HAP-1 (cell line): Measurements from ENCODE around the gene ASRGL1.

Experiments
- DNase-seq, 2 experiments: peaks; one replicate each; pipeline ENCODE4 v3.0.0-alpha.2; 2016 to 2020; ENCODE audit warnings: low spot score in 2 of 2
- H3K27me3 ChIP-seq: fragments of 250-450 bp; sonication (Bioruptor Pico); 2 replicates; pipeline ENCODE4 v1.5.1; 2020; ENCODE audit warnings: low read depth, mild to moderate bottlenecking, moderate library complexity
- H3K36me3 ChIP-seq: fragments of 250-450 bp; sonication (Bioruptor Pico); replicated peaks from 2 replicates; pipeline ENCODE4 v1.5.1; 2020; ENCODE audit warnings: mild to moderate bottlenecking
- H3K4me1 ChIP-seq: fragments of 250-450 bp; sonication (Bioruptor Pico); 2 replicates; pipeline ENCODE4 v1.5.1; 2020; ENCODE audit warnings: mild to moderate bottlenecking
- H3K4me3 ChIP-seq: fragments of 250-450 bp; sonication (Bioruptor Pico); 2 replicates; pipeline ENCODE4 v1.5.1; 2020; ENCODE audit warnings: mild to moderate bottlenecking, moderate library complexity
- H3K9me3 ChIP-seq: fragments of 250-450 bp; sonication (Bioruptor Pico); 2 replicates; pipeline ENCODE4 v1.5.1; 2020; ENCODE audit warnings: mild to moderate bottlenecking, moderate library complexity
- in situ Hi-C: fragments of 300-500 bp; cut with MboI; formaldehyde crosslinking; loops from 3 replicates; pipeline ENCODE4 v1.14.3; 2020; ENCODE audit warnings: low sequenced_read_pairs, inconsistent platforms, mixed read lengths

ASRGL1 gene

DNA sequence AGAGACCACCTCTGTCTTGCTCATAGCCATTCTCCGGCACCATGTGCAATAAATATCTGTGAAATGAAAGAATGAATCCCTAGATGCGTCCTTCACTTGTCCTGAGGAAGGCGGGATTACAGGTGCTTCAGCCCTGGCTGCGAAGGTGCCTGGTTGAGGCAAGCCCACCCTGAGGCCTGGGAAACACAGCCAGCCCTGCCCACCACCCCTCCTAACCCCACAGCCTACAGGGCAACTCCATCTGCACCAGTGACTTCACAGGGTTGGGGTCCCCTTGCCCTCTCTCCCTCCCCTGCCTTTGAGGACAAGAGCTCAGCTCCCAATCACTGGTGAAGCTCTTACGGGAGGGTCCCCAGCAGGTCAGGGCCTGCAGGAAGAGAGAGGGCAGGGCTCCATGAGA lies 64.1 kb downstream of the ASRGL1 start:
- H3K36me3 ChIP-seq = no peaks in the 10 kb centered on the region
- in situ Hi-C loops = no loop called here
- no peaks in the 10 kb centered on the region for H3K4me1 ChIP-seq
- DNase-seq = no peak
- H3K27me3 ChIP-seq = no peaks in the 10 kb centered on the region
- H3K4me3 ChIP-seq = no peak overlapping the region
- H3K9me3 ChIP-seq = no peaks in the 10 kb centered on the region

DNA sequence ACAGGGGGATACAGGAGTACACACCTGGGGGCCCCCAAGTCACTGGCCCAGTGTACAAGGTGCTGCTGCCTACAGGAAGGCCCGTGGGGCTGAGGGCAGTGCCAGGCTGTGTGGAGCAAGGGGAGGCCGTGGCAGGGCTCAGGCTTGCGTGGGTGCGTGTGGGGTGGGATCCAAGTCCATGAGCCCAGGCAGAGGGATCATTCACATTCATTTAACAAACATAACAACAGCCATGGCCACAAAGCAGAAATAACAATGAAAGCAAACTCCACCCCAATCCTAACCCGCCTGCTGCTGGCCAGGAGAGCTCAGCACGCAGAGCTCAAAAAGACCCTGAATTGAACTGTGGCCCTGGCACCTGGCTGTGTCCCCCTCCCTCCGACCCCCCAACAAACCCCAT lies 64.6 kb downstream of the ASRGL1 start:
- DNase-seq = no peak
- no peaks in the 10 kb centered on the region for H3K4me1 ChIP-seq
- H3K4me3 ChIP-seq = no peak overlapping the region
- H3K9me3 ChIP-seq = no peaks in the 10 kb centered on the region
- in situ Hi-C loops = no loop called here
- H3K27me3 ChIP-seq = no peaks in the 10 kb centered on the region
- H3K36me3 ChIP-seq = no peaks in the 10 kb centered on the region

DNA sequence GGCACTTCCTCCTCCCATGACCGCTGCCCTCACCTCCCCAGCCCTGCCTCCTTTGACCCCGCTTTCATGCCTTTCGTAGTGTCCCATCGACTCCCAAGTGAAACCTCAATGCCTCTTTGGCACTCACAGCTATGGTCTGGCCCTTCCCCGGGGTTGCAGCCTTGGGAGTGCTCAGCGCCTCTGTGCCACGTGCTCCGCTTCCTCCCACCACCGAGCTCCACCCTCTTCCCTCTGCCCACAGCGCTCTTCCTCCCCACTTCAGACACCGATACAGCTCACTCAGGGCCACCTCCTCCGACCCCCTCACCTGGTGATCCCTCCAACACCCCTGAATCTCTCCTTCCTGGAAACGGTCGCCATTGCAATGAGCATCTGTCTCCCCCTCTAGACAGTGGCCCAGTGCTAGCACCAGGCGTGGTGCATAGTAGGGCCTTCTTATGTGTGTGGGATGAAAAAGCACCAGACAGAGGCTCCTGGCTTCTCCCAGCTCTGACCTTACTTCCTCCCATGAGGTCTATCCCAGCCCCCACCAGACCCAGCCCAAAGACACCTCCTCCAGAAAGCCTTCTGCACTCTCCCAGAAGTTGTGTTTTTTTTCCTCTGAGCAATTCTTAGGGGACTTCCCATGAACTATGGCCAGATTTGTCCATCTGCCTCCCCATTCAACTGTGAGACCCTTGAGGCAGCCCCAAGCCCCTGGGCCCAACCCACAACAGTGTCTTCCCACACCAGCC lies 65.1 kb downstream of the ASRGL1 start:
- Histone ChIP-seq H3K27me3 (no peaks in the 10 kb centered on the region), H3K4me1 (no peaks in the 10 kb centered on the region), H3K9me3 (no peaks in the 10 kb centered on the region), H3K36me3 (no peaks in the 10 kb centered on the region), H3K4me3 (no peak overlapping the region)
- no peak for DNase-seq
- in situ Hi-C loops = no loop called here

DNA sequence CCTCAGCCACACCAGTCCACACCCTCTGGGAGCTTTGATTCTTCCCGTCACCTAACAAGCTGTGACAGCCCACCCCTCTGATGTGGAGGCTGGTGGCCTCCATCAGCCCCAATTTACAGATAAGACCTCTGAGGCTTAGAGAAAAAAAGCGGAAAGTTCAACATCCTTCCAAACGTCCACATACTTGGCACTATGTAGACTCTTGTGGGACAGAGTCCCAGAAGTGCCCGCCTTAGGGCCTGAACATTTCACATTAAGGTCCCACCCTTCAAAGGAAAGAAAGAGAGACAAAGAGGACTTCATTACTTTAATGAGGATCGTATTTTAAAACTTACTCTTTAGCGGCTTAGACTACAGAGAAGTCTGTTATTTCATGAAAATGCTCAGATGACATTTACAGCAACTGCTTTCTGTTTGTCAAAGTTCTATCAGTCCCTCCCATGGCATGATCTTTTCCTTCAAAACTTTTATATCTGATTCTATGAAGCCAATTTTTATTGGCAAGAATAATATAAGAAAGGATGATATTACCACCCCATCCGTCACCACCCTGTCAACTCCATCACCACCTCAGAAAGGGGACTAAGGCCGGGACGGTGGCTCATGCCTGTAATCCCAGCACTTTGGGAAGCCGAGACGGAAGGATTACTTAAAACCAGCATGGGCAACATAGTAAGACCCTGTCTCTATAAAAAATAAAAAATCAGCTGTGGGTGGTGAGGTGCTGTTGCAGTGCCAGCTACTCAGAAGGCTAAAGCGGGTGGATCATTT lies 65.9 kb downstream of the ASRGL1 start:
- in situ Hi-C loops = no loop called here
- Histone ChIP-seq H3K4me3 (no peak overlapping the region), H3K27me3 (no peaks in the 10 kb centered on the region), H3K36me3 (no peaks in the 10 kb centered on the region), H3K4me1 (no peaks in the 10 kb centered on the region), H3K9me3 (no peaks in the 10 kb centered on the region)
- DNase-seq = no peak

DNA sequence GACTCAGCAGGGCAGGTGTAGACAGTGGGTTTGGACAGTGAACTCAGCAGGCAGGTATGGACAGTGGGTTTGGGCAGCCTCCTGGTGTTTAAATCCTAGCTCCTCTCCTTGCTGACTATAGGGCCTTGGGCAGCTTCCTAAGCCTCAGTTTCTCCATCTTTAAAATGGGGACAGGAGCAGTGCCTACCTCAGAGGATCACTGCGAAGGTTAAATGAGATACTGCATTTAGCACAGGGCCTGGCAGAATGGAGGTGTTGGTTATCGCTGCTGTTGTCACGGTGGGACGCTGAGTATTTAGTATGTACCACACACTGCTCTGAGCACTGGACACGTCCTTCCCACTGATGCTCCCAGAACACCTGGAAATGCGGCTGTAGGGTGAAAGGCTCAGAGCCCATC lies 67.2 kb downstream of the ASRGL1 start:
- in situ Hi-C loops = no loop called here
- H3K9me3 ChIP-seq = no peaks in the 10 kb centered on the region

DNA sequence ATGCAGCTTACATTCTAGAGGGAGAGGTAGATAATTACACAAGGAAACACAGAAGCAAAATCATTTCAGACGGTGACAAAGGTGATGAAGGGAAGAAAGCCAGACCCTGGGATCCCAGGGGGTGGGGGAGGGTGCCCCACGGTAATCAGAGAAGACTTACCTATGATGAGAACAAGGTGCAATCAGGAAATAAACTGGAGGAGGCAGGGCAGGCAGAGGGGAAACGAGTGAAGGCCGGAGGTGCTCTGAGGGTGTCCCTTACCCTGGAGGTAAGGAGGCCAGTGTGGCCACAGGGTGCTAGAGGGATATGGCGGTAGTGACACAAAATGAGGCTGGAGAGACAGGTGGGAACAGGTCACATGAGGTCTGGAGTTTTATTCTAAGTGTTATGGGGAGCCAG lies 67.7 kb downstream of the ASRGL1 start:
- no peaks in the 10 kb centered on the region for H3K27me3 ChIP-seq
- no peaks in the 10 kb centered on the region for H3K36me3 ChIP-seq
- DNase-seq = no peak
- no peaks in the 10 kb centered on the region for H3K4me1 ChIP-seq
- in situ Hi-C loops = no loop called here
- no peaks in the 10 kb centered on the region for H3K9me3 ChIP-seq
- H3K4me3 ChIP-seq = no peak overlapping the region

More for the DNA sequence above, 67.2 kb downstream of the ASRGL1 start:
- no peak for DNase-seq
- H3K27me3 ChIP-seq = no peaks in the 10 kb centered on the region
- no peaks in the 10 kb centered on the region for H3K36me3 ChIP-seq
- no peak overlapping the region for H3K4me3 ChIP-seq
- no peaks in the 10 kb centered on the region for H3K4me1 ChIP-seq

DNA sequence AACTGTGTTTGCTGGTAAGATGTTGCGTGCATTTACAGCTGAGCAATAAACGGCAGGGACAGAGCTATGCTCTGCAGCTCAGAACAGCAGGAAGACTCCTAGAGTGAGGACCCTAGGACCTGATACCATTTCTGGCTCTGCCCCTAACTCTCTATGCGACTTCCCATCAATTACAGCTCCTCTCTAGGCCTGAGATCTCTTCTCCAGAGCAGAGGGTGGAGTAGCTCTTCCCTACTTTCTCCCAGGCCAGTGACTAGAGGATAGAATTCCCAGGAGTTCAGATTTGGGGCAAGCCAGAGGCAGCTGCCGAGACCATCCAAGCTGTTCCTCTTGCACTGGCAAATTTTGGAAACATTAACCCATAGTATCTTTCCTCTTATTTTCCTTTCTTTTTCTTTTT lies 68.8 kb downstream of the ASRGL1 start:
- DNase-seq = no peak
- Histone ChIP-seq H3K4me1 (no peaks in the 10 kb centered on the region), H3K9me3 (no peaks in the 10 kb centered on the region), H3K27me3 (no peaks in the 10 kb centered on the region), H3K4me3 (no peak overlapping the region), H3K36me3 (no peaks in the 10 kb centered on the region)
- in situ Hi-C loops = no loop called here

DNA sequence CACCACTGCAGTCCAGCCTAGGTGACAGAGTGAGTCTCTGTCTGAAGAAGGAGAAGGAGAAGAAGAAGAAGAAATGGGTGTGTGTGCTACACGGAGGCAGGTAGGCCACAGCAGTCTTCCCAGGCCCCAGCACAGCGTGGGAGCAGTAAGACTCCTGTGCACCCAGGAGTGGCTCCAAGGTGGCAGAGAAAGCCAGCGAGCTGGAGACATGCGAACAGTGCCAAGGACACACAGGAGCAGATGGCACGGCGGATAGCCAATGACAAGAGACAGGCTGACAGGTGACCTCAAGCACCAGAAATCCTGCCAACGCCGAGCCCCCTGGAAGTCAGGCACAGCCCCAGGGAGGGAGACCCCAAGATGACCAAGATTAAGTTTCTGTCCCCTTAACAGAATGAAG lies 72.6 kb downstream of the ASRGL1 start:
- no peak overlapping the region for H3K4me3 ChIP-seq
- no peaks in the 10 kb centered on the region for H3K27me3 ChIP-seq
- H3K36me3 ChIP-seq = no peaks in the 10 kb centered on the region
- DNase-seq = no peak
- H3K4me1 ChIP-seq = no peaks in the 10 kb centered on the region
- H3K9me3 ChIP-seq = no peaks in the 10 kb centered on the region
- in situ Hi-C loops = loop anchor here (10.0 kb wide), 1 partner anchor 65 kb away; no protein-coding TSS in a partner anchor

DNA sequence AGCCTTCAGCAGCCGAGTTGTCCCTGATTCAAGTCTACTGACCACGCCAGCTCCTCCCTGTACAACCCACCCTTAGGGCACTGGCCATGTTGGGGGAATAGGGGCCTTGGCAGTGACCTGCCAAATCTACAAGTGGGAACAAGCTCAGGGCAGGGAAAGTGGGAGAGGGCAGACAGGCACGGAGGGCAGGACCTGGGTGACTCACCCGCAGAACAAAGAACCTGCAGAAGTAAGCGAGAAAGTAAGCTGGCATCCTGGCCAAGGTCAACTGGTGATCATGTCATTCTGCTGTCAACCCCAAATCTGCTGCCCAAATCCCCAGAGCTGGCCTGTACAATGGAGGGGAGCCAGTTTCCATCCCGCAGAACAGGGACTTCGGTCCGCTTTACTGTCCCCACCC lies 73.7 kb downstream of the ASRGL1 start:
- Histone ChIP-seq H3K27me3 (no peaks in the 10 kb centered on the region), H3K9me3 (no peaks in the 10 kb centered on the region), H3K36me3 (no peaks in the 10 kb centered on the region), H3K4me1 (no peaks in the 10 kb centered on the region), H3K4me3 (no peak overlapping the region)
- in situ Hi-C loops = loop anchor here (10.0 kb wide), 1 partner anchor 64 kb away; no protein-coding TSS in a partner anchor
- DNase-seq = no peak

DNA sequence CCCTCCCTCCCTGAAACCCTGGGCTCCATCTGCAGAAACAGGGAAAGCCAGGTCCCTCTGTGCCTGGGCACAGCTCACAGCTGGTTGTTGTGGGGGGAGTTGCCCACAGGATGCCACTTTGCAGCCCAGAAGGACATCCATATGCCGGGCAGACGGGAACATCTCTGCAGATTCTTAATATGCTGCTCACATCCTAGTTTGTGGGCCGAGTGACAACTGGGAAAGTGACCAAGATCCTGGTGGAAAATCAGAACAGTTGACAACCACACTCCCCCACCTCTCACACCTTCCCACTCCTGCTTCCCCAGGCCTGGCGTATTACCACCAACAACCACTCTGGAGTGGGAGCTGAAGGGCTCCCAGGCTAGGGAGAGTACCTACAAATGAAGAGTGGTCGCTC lies 74.3 kb downstream of the ASRGL1 start:
- Histone ChIP-seq H3K36me3 (no peaks in the 10 kb centered on the region), H3K9me3 (no peaks in the 10 kb centered on the region), H3K4me1 (no peaks in the 10 kb centered on the region), H3K4me3 (no peak overlapping the region), H3K27me3 (no peaks in the 10 kb centered on the region)
- in situ Hi-C loops = loop anchor here (10.0 kb wide), 1 partner anchor 63 kb away; no protein-coding TSS in a partner anchor
- no peak for DNase-seq

DNA sequence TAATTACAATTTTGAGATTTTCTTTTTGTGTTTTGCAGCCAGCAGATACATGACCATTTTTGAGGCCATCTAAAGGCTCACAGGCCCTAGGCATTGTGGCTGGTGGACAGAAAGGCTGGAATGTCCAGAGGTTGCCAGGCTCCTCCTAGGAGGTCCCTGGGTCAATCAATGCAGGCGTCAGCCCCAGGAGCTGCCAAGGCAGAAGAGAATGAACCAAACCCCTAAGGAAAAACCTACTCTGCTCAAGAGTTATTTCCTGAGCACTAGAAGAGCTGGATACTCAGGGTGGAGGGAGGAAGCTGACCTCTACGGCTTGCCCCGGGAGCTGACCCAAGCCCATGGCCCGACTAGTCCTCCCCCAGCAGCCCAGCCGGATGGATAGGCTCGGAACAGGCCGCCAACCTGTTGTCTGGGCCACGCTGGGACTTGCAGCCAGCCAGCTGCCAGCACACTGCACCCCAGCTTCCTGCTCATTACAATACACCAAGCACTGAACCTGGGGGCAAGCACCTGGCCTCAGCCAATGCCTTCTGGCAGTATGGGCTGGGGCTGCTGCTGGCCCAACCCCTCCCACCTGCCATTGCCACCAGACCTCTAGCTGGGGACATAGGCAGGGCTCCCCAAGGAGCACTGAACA lies 75.9 kb downstream of the ASRGL1 start:
- in situ Hi-C loops = loop anchor here (10.0 kb wide), 1 partner anchor 62 kb away; no protein-coding TSS in a partner anchor
- H3K9me3 ChIP-seq = no peaks in the 10 kb centered on the region
- no peaks in the 10 kb centered on the region for H3K27me3 ChIP-seq
- no peaks in the 10 kb centered on the region for H3K4me1 ChIP-seq
- H3K4me3 ChIP-seq = no peak overlapping the region
- no peak for DNase-seq
- no peaks in the 10 kb centered on the region for H3K36me3 ChIP-seq

DNA sequence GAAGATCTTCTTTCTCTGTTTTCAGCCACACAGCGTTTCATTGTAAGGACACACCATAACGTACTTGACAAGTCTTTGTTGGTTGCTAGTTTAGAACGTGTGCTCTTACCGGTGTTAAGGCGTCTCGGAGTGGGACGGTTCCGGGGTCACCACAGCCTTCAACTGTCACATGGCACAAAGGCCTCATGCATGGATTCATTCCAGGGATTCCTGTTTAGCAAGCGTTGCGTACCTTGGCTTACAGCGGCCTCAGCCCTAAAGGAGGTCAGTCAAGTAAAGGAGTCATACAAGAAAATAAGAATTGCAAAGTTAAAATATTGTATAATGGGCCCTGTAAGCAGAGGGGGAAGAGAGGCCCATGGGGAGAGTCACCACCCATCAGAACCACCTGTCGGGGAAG lies 79.3 kb downstream of the ASRGL1 start:
- Histone ChIP-seq H3K36me3 (no peaks in the 10 kb centered on the region), H3K9me3 (no peaks in the 10 kb centered on the region), H3K27me3 (no peaks in the 10 kb centered on the region), H3K4me3 (no peak overlapping the region), H3K4me1 (no peaks in the 10 kb centered on the region)
- no peak for DNase-seq
- in situ Hi-C loops = loop anchor here (10.0 kb wide), 1 partner anchor 58 kb away; no protein-coding TSS in a partner anchor

DNA sequence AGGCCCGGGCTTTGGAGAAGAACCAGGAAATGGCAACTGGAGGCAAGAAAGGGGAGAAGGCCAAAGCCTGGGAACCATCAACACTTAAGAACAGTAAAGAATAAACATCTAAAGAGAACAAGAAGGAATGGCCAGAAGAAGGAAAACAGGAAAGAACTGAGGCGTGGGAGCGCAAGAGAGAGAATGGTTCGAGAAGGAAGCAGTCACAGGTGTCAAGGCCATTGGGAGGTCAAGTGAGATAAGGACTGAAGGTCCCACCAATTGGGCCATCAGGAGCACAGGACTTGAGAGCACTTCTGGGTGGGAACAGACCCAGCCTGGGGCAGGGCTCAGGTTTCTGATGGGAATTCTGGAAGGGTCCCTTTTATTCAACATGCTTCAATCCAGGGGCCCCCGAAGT lies 80.9 kb downstream of the ASRGL1 start:
- no peaks in the 10 kb centered on the region for H3K9me3 ChIP-seq
- no peaks in the 10 kb centered on the region for H3K36me3 ChIP-seq
- in situ Hi-C loops = loop anchor here (10.0 kb wide), 1 partner anchor 57 kb away; no protein-coding TSS in a partner anchor
- H3K4me1 ChIP-seq = no peaks in the 10 kb centered on the region
- no peak for DNase-seq
- H3K27me3 ChIP-seq = no peaks in the 10 kb centered on the region
- H3K4me3 ChIP-seq = no peak overlapping the region

DNA sequence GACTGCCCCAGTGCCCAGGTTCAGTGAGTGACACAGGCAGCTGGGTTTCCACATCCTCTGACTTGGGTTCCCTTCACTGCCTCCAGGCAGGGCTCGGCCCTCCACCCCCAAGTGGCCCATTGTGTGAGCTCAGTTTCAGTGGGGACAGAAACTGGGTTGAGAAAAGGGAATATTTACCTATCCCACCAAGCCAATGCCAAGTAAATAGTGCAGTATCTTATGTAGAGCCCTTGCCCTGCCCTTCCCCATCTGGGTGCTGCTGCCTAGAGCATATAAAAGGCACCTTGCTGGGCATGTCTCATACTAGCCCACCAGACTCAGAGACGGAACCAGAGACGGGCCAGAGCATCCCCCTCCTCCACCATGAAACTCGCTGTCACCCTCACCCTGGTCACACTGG lies 81.5 kb downstream of the ASRGL1 start, which contains the start of gene SCGB1A1:
Gene SCGB1A1 (plus strand): TSS at position 301 of the 400 bp plus-strand sequence. CDS start 63 bp downstream, at position 364.
- Histone ChIP-seq H3K9me3 (no peaks in the 10 kb centered on the region), H3K4me3 (no peak within 1 kb of the TSS), H3K27me3 (no peaks in the 10 kb centered on the region), H3K4me1 (no peaks in the 10 kb centered on the region), H3K36me3 (no peaks in the 10 kb centered on the region)
- DNase-seq = no peak
- in situ Hi-C loops = loop anchor here (10.0 kb wide), 1 partner anchor 56 kb away; no protein-coding TSS in a partner anchor
